Natural killer cell (primary cell): Measurements from ENCODE around the gene HOXC5. TPM values are rescaled to one million over a fixed set of nuclear protein-coding genes. Genes with fewer than 3 reads are reported as not detected.
A peak's percentile ranks its signal among the peaks of the same experiment; 100 is the strongest.

ENCODE experiments used
- ATAC-seq, 3 donors: fragments of 150-1000 bp in 2 of 3; fragments of 200-7000 bp in 1 of 3; cut with Tn5 transposase; 1 replicate in 1 of 3; 2 replicates in 2 of 3; pipeline ENCODE4 v1.10.0; 2021; ENCODE audit warnings: mild to moderate bottlenecking in 2 of 3, moderate library complexity in 2 of 3
- DNase-seq, 2 donors: peaks; one replicate each; pipeline versions ENCODE4 v3.0.0 to v3.0.0-alpha.2; 2013 to 2021; ENCODE audit warnings: mixed read lengths in 1 of 2
- H3K27ac ChIP-seq: one replicate; pipeline ENCODE4 v1.5.1; 2013; ENCODE audit warnings: mild to moderate bottlenecking, low read length
- H3K27me3 ChIP-seq: one replicate; pipeline ENCODE4 v1.6.1; 2013; ENCODE audit warnings: low read length; ENCODE audit not compliant: control insufficient read depth, insufficient read depth
- H3K36me3 ChIP-seq: one replicate; pipeline ENCODE4 v1.6.1; 2013; ENCODE audit warnings: low read length; ENCODE audit not compliant: control insufficient read depth, insufficient read depth
- H3K4me1 ChIP-seq: one replicate; pipeline ENCODE4 v1.6.1; 2013; ENCODE audit warnings: low read length; ENCODE audit not compliant: control insufficient read depth, insufficient read depth
- H3K4me3 ChIP-seq: one replicate; pipeline ENCODE4 v1.5.1; 2013; ENCODE audit warnings: low read length
- H3K9me3 ChIP-seq: one replicate; pipeline ENCODE4 v1.6.1; 2013; ENCODE audit warnings: low read length; ENCODE audit not compliant: control insufficient read depth, insufficient read depth
- H3K27ac Mint-ChIP-seq, 2 donors: one replicate each; pipeline ENCODE4 v1.8.0; 2022; ENCODE audit warnings: mild to moderate bottlenecking in 2 of 2, mixed read lengths in 2 of 2, moderate library complexity in 1 of 2
- H3K27me3 Mint-ChIP-seq, 2 donors: one replicate each; pipeline ENCODE4 v1.8.0; 2022; ENCODE audit warnings: low read depth in 2 of 2, mixed read lengths in 2 of 2
- H3K36me3 Mint-ChIP-seq: one replicate; pipeline ENCODE4 v1.8.0; 2022; ENCODE audit warnings: mixed read lengths
- H3K4me1 Mint-ChIP-seq, 2 donors: one replicate each; pipeline ENCODE4 v1.8.0; 2022; ENCODE audit warnings: mixed read lengths in 2 of 2
- H3K4me3 Mint-ChIP-seq: one replicate; pipeline ENCODE4 v1.8.0; 2022; ENCODE audit warnings: mild to moderate bottlenecking, moderate library complexity, mixed read lengths
- H3K9me3 Mint-ChIP-seq, 2 donors: one replicate each; pipeline ENCODE4 v1.8.0; 2022; ENCODE audit warnings: mixed read lengths in 2 of 2
- CTCF ChIP-seq: fragments of 200-600 bp; IDR thresholded peaks from one replicate; pipeline ENCODE4 v1.8.0; 2022; ENCODE audit warnings: antibody characterized with exemption
- WGBS: methylation state at CpG from one replicate; pipeline ENCODE4 v1.1.7; 2013; ENCODE audit warnings: missing lambda C conversion rate; ENCODE audit not compliant: insufficient coverage; 5-methylcytosine and 5-hydroxymethylcytosine counted together
- intact Hi-C: fragments of 100-400 bp; cut with micrococcal nuclease; formaldehyde crosslinking; loops from one replicate; pipeline ENCODE4 v1.14.2; 2022
- total RNA-seq, 4 donors: library from RNA; stranded (reverse); fragments of 120-200 nt in 1 of 4; gene quantifications; one replicate each; pipeline versions ENCODE4 v1.2.3 to v1.2.4, GENCODE V29; 2013 to 2022

The HOXC5 gene
- total RNA-seq, 3 donors from 2014 or later (not counting 1 experiment from before 2014, with no cell fraction given), result 0.20 TPM; not detected in 2

GRCh38 chr12:54005531-54005852 is 27.4 kb upstream of the HOXC5 start:
- peak overlapping the region in 1 of 2 donors; percentile 7 for H3K27ac Mint-ChIP-seq
- H3K4me3 ChIP-seq, result no peak overlapping the region
- peaks cover 84 to 89% of the 10 kb centered on the region in 2 donors for H3K27me3 Mint-ChIP-seq
- DNase-seq (no peak), ATAC-seq (no peak)
- H3K36me3 ChIP-seq, result no peaks in the 10 kb centered on the region
- H3K4me1 Mint-ChIP-seq, result peaks cover 9 to 20% of the 10 kb centered on the region in 2 donors
- intact Hi-C loops, result no loop called here
- peaks cover 88% of the 10 kb centered on the region for H3K27me3 ChIP-seq
- H3K4me1 ChIP-seq, result peaks cover 19% of the 10 kb centered on the region
- H3K9me3 Mint-ChIP-seq, result no peaks in the 10 kb centered on the region
- H3K36me3 Mint-ChIP-seq, result peaks cover 5% of the 10 kb centered on the region
- WGBS, result 4% methylated on average over 26 of the region's 26 CpGs
- H3K27ac ChIP-seq, result no peak overlapping the region
- peak overlapping the region; percentile 95 for H3K4me3 Mint-ChIP-seq
- peaks cover 3% of the 10 kb centered on the region for H3K9me3 ChIP-seq
- TF ChIP-seq CTCF, result no peak

DNA sequence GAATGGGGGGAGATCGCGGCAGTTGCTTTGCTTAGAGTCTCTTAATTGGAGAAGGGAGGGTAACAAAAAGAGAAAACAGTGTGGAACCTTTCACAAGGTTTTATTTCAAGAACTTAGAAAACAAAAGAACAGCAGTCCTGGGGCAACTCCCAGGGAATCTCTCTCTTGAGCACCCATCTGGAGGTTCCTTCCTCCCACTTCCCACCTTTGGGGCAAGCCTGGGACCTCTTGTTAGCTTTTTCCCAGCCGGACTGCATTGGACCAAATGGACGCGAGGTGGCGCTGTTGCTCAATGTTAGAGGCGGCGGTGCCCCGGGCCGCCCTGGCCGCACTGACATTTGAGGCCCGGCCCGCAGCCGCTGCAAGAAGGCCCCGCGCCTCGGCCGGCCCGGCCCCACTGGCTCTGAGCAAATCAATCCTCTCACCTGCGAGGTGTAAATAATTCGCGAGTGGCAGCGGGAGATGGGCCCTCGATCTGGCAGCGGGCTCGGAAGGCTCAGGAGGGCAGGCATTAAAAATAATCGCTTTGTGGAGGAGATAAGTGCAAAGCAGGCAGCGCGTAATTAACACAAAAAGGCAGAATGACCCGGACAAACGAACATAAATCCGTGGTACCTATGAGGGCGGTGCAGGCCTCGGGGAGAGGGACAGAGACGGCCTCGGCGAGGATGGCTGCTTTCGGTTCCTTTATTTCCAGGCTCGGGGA is 26.8 kb upstream of the HOXC5 start:
- WGBS, result 2% methylated on average over 39 of the region's 39 CpGs
- peak overlapping the region; percentile 95 for H3K4me3 Mint-ChIP-seq
- peaks cover 81 to 91% of the 10 kb centered on the region in 2 donors for H3K27me3 Mint-ChIP-seq
- H3K36me3 Mint-ChIP-seq, result peaks cover 5% of the 10 kb centered on the region
- intact Hi-C loops, result loop anchor here (1.0 to 2.0 kb wide), 3 partner anchors 185 to 201 kb away; no protein-coding TSS in a partner anchor
- Histone ChIP-seq H3K36me3 (no peaks in the 10 kb centered on the region), H3K9me3 (peaks cover 3% of the 10 kb centered on the region), H3K4me3 (peak overlapping the region; percentile 28), H3K27ac (no peak overlapping the region), H3K4me1 (peaks cover 16% of the 10 kb centered on the region), H3K27me3 (peaks cover 87% of the 10 kb centered on the region)
- peak; percentile 94 for TF ChIP-seq CTCF
- peak; percentile 87 to 91 for DNase-seq
- ATAC-seq, result peak; percentile 87 to 92 (median 89)
- no peaks in the 10 kb centered on the region for H3K9me3 Mint-ChIP-seq
- H3K4me1 Mint-ChIP-seq, result peaks cover 11 to 22% of the 10 kb centered on the region in 2 donors
- peak overlapping the region; percentile 7 to 25 for H3K27ac Mint-ChIP-seq

DNA sequence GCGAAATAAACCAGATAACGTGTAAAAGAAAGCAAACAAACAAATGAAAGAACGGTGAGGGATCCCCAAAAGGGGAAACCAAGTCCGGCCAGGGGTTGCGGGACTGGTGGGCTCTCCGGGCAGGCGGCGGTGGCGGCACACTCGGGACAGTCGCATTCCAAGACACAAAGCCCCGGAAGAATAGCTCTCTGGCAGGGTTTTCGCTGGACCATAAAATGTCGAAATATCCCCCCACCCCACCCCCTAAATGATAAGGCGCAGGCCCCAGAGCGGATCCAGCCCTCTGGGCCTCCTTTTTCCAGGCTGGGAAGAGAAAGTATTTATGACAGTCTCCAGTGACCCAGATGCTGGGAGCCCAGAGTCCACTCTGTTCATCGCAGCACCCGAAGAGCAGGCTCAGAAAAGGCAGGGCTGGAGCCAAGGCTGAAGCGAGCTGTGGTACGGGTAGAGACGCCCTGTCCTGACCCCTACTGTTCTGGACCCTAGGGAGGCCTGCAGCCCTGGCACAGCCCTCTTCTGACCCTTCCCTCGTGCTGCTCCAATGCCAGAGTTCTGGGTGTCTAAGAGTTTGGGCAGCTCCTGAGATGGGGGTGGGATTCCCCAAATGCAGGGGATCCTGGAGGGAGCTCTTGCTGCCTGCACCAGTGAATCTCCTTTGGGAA is 26.2 kb upstream of the HOXC5 start:
- peak overlapping the region in 1 of 2 donors; percentile 7 for H3K27ac Mint-ChIP-seq
- H3K27ac ChIP-seq, result no peak overlapping the region
- H3K9me3 ChIP-seq, result peaks cover 3% of the 10 kb centered on the region
- H3K4me1 ChIP-seq, result peaks cover 16% of the 10 kb centered on the region
- H3K4me1 Mint-ChIP-seq, result peaks cover 18 to 29% of the 10 kb centered on the region in 2 donors
- peaks cover 87% of the 10 kb centered on the region for H3K27me3 ChIP-seq
- H3K36me3 Mint-ChIP-seq, result peaks cover 5% of the 10 kb centered on the region
- no peaks in the 10 kb centered on the region for H3K9me3 Mint-ChIP-seq
- 12% methylated on average over 22 of the region's 22 CpGs for WGBS
- DNase-seq (no peak), ATAC-seq (no peak)
- TF ChIP-seq CTCF, result no peak
- H3K27me3 Mint-ChIP-seq, result peaks cover 79 to 91% of the 10 kb centered on the region in 2 donors
- peak overlapping the region; percentile 95 for H3K4me3 Mint-ChIP-seq
- no peaks in the 10 kb centered on the region for H3K36me3 ChIP-seq
- intact Hi-C loops, result loop anchor here (1.0 to 2.0 kb wide), 3 partner anchors 184 to 201 kb away; no protein-coding TSS in a partner anchor
- H3K4me3 ChIP-seq, result peak overlapping the region; percentile 28
